ENCODE measurements around the gene PAPOLG.
"Not testable (repeated sequence)": the region's sequence is repeated elsewhere in the genome, so short reads cannot be mapped to it uniquely, and the experiment has no call there.

The PAPOLG gene

GRCh38 chr2:60771508-60771907, 15.4 kb downstream of the PAPOLG start:
- no peak for DNase-seq (ENCODE audit: low read depth in 2 of 2, low spot score in 1 of 2)

- DNase-seq (ENCODE audit: low read depth in 2 of 2, low spot score in 1 of 2) = no peak
These were observed 19.1 kb downstream of the PAPOLG start for GRCh38 chr2:60775048-60775639.

- no peak for DNase-seq (ENCODE audit: low read depth in 2 of 2, low spot score in 1 of 2)
These were observed 22.3 kb downstream of the PAPOLG start for GRCh38 chr2:60778352-60778751.

- no peak for DNase-seq (ENCODE audit: low read depth in 2 of 2, low spot score in 1 of 2)
These were observed 23.4 kb downstream of the PAPOLG start for GRCh38 chr2:60779426-60779825.

- DNase-seq (ENCODE audit: low read depth in 2 of 2, low spot score in 1 of 2) = no peak
These were observed 24.7 kb downstream of the PAPOLG start for GRCh38 chr2:60780721-60781120.

GRCh38 chr2:60793169-60793568, 37.1 kb downstream of the PAPOLG start:
- DNase-seq (ENCODE audit: low read depth in 2 of 2, low spot score in 1 of 2) = no peak

- no peak for DNase-seq (ENCODE audit: low read depth in 2 of 2, low spot score in 1 of 2)
These were observed 38.3 kb downstream of the PAPOLG start for GRCh38 chr2:60794271-60794863.

- DNase-seq (ENCODE audit: low read depth in 2 of 2, low spot score in 1 of 2) = no peak
These were observed 40.8 kb downstream of the PAPOLG start for GRCh38 chr2:60796573-60797509.

- DNase-seq (ENCODE audit: low read depth in 2 of 2, low spot score in 1 of 2) = no peak
These were observed 48.4 kb downstream of the PAPOLG start for GRCh38 chr2:60804473-60804872.

- no peak for DNase-seq (ENCODE audit: low read depth in 2 of 2, low spot score in 1 of 2)
These were observed 50.5 kb downstream of the PAPOLG start for GRCh38 chr2:60806595-60806987.

GRCh38 chr2:60806988-60807681, 51.1 kb downstream of the PAPOLG start:
- DNase-seq (ENCODE audit: low read depth in 2 of 2, low spot score in 1 of 2) = no peak

GRCh38 chr2:60808330-60808801, 52.3 kb downstream of the PAPOLG start:
- DNase-seq (ENCODE audit: low read depth in 2 of 2, low spot score in 1 of 2) = no peak

- no peak for DNase-seq (ENCODE audit: low read depth in 2 of 2, low spot score in 1 of 2)
These were observed 55.7 kb downstream of the PAPOLG start for GRCh38 chr2:60811491-60812375.

GRCh38 chr2:60817191-60817590, 61.1 kb downstream of the PAPOLG start:
- not testable (repeated sequence) for DNase-seq (ENCODE audit: low read depth in 2 of 2, low spot score in 1 of 2)

- peak in 1 of 2 donors; percentile 53 for DNase-seq (ENCODE audit: low read depth in 2 of 2, low spot score in 1 of 2)
These were observed 62.2 kb downstream of the PAPOLG start for GRCh38 chr2:60818272-60818671.

GRCh38 chr2:60819155-60819862, 63.2 kb downstream of the PAPOLG start:
- peak; percentile 60 to 84 for DNase-seq (ENCODE audit: low read depth in 2 of 2, low spot score in 1 of 2)

- DNase-seq (ENCODE audit: low read depth in 2 of 2, low spot score in 1 of 2) = no peak
These were observed 63.9 kb downstream of the PAPOLG start for GRCh38 chr2:60819936-60820335.

GRCh38 chr2:60820416-60821132, 64.5 kb downstream of the PAPOLG start:
- no peak for DNase-seq (ENCODE audit: low read depth in 2 of 2, low spot score in 1 of 2)

GRCh38 chr2:60821133-60821469, 65.0 kb downstream of the PAPOLG start:
- DNase-seq (ENCODE audit: low read depth in 2 of 2, low spot score in 1 of 2) = no peak
